HG03064 (cell line): ENCODE data around the gene SPSB2.

Experiments
- ATAC-seq: cut with Tn5 transposase; IDR thresholded peaks from one replicate; pipeline ENCODE4 v1.9.1; 2021; ENCODE audit warnings: low read depth; ENCODE audit not compliant: unreplicated experiment

The SPSB2 gene

DNA sequence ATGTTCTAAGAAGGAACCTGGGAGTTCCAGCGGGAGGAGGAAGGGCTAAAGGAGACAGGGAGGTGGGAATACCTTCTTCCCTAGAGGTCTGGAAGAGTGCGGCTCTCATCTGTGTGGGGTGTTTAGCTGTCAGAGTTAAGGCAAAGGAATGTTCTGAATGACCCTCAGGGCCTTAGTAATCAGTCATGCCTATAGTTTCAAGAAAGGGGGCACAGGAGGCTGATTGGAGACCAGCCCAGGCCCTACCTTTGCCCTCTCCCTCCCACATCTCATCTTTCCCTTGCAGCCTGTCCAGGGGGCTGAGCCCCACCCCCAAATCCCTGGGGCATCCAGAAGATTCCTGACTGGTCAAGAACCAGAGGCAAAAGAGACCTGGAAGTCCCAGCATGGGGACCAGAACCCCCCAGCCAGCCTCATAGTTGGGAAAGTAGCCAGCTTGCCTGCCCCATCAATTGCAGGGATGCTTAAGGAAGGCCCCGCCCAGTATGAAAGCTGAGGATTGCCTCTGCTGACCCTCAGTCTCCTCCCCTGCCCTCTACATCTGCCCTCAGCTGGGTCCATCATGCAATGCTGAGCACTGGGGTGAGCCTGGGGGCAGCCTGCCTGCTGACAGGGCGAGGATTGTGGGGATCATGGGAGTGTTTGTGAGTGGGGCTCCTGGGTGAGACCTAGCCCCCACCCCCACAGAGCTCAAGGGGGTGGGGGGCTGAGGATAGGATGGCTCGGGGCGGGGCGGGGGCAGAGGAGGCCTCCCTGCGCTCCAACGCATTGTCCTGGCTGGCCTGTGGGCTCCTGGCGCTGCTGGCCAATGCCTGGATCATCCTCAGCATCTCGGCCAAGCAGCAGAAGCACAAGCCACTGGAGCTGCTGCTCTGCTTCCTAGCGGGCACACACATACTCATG lies 49.7 kb downstream of the SPSB2 start:
- no peak for ATAC-seq

- ATAC-seq = no peak
These were observed 50.5 kb downstream of the SPSB2 start for GRCh38 chr12:6822426-6823135.

DNA sequence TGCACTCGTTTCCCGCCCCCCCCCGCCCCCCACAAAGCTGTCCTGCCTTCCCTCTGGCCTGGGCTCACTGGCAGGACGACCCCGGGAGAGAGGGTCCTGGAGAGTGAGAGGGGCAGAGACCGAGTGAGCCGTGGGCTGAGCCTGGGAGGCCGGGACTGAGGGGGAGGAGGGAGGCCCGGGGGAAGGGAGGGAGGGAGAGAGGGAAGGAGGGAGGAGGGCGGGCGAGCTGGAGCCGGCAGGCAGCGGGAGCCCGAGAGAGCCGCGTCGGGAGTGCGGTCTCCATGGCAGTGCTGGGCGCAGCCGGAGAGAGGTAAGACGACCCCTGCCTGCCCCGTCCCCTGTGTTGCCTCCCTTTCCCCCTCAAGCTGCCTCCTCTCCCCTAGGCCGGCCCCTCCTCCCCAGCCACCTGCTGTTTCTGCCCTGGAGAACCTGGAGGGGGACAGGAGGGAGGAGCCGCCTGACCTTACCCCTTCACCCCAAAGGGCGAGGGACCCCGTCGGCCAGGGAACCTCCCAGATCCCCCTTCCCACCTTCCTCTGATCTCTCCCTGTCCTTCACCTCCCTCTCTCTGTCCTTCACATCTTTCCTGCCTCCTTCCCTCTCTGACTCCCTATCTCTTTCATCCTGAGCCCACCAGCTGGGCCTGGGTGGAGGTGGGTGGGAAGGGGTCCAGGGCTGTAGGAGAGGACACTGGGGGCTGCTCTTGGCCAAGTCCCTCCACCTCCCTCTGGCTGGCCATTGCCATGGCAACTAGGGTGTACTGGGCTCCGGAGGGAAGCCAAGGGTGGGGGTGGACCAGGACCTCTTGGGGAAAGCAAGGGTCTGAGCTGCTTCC lies 51.3 kb downstream of the SPSB2 start, which contains the start of gene GPR162:
TSS of gene GPR162 (plus strand) at position 231 of the 835 bp plus-strand sequence. CDS start 2,078 bp downstream, outside the sequence.
- ATAC-seq = no peak
